GM12892 (cell line): ENCODE data around the gene PLCL1.

Source experiments
- DNase-seq: peaks from one replicate; pipeline ENCODE4 v3.0.0; 2011; ENCODE audit not compliant: insufficient read length
- FAIRE-seq: peaks from 2 replicates; lab custom pipeline; 2011; peaks lifted over from hg19 to GRCh38; lab: Jason Lieb, UNC
- POLR2A ChIP-seq: IDR thresholded peaks from 2 replicates; pipeline ENCODE4 v1.6.1; 2011; ENCODE audit warnings: low read depth, low read length, control low read depth
- POLR2AphosphoS5 ChIP-seq: IDR thresholded peaks from 2 replicates; pipeline ENCODE4 v1.6.1; 2011; ENCODE audit warnings: low read depth, low read length, control low read depth
- TAF1 ChIP-seq: IDR thresholded peaks from 2 replicates; pipeline ENCODE4 v1.6.1; 2011; ENCODE audit warnings: low read depth, mild to moderate bottlenecking, control low read depth, low read length, borderline replicate concordance

The PLCL1 gene

GRCh38 chr2:198106621-198107385, 302.4 kb downstream of the PLCL1 start:
- TF ChIP-seq POLR2AphosphoS5 (no peak), POLR2A (no peak), TAF1 (no peak)
- FAIRE-seq (no peak), DNase-seq (no peak)

- no peak for DNase-seq
- no peak for TF ChIP-seq POLR2A
- TF ChIP-seq POLR2AphosphoS5 = no peak
- TF ChIP-seq TAF1 = no peak
- FAIRE-seq = no peak
Measured at GRCh38 chr2:198113316-198113715, 308.9 kb downstream of the PLCL1 start.

- DNase-seq = no peak
- no peak for FAIRE-seq
- no peak for TF ChIP-seq TAF1
Measured at GRCh38 chr2:198114064-198114463, 309.7 kb downstream of the PLCL1 start.

- FAIRE-seq (no peak), DNase-seq (no peak)
- no peak for TF ChIP-seq TAF1
- no peak for TF ChIP-seq POLR2AphosphoS5
- TF ChIP-seq POLR2A = no peak
Measured at GRCh38 chr2:198115201-198115600, 310.8 kb downstream of the PLCL1 start.

GRCh38 chr2:198116756-198117155, 312.4 kb downstream of the PLCL1 start:
- no peak for DNase-seq
- no peak for FAIRE-seq
- TF ChIP-seq TAF1 (no peak), POLR2AphosphoS5 (no peak), POLR2A (no peak)

- FAIRE-seq = no peak
- no peak for DNase-seq
- TF ChIP-seq TAF1 (no peak), POLR2AphosphoS5 (no peak), POLR2A (no peak)
Measured at GRCh38 chr2:198117406-198118041, 313.1 kb downstream of the PLCL1 start.

GRCh38 chr2:198127627-198128026, 323.2 kb downstream of the PLCL1 start:
- no peak for TF ChIP-seq POLR2A
- no peak for TF ChIP-seq POLR2AphosphoS5
- TF ChIP-seq TAF1 = no peak
- DNase-seq (no peak), FAIRE-seq (no peak)

GRCh38 chr2:198129609-198130008, 325.2 kb downstream of the PLCL1 start:
- DNase-seq = no peak
- TF ChIP-seq POLR2AphosphoS5 (no peak), TAF1 (no peak), POLR2A (no peak)
- FAIRE-seq = no peak

GRCh38 chr2:198134293-198134955, 330.0 kb downstream of the PLCL1 start:
- DNase-seq = no peak
- no peak for TF ChIP-seq TAF1
- TF ChIP-seq POLR2A = no peak
- no peak for TF ChIP-seq POLR2AphosphoS5
- no peak for FAIRE-seq

DNA sequence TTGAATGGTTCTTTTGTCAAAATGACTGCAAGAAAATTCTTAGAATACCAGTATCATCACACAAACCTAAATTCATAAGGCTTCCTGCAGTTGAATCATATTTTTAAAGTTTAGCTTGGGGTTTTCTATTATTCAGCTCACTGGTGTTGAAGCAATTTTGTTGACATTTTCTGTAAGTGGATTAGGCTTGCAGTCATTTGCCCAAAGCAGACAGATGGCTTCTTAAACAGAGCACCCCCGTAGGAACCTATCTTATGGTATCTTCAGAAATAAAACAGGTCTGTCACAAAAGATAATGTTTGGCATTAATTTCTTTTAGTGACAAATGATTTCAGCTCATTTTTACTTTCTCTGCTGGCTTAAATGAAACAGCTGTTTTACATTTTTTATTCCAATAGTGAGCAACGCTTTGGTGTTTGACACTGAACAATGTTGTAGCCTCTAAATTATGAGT, 331.1 kb downstream of the PLCL1 start:
- DNase-seq (no peak), FAIRE-seq (no peak)
- TF ChIP-seq POLR2A = no peak
- TF ChIP-seq POLR2AphosphoS5 = no peak
- TF ChIP-seq TAF1 = no peak

DNA sequence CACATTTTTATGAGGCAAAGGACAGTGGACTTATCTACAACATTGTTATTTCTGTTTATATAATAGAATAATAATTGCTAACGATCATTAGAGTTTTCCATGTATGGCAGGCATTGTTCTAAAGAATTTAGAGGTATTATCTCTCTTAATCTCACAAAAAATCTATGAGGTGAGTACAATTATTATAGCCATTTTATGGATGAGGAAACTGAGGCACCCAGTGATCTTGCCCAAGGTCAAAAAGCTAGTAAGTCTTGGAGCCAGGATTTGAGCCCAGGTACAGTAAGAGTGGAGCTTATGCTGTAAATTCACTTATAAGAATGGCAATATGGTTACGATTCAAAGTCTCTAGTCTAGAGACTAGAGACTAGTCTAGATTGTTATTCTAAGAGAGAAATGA, 331.7 kb downstream of the PLCL1 start:
- no peak for FAIRE-seq
- no peak for DNase-seq
- no peak for TF ChIP-seq POLR2AphosphoS5
- TF ChIP-seq TAF1 = no peak
- no peak for TF ChIP-seq POLR2A

- TF ChIP-seq POLR2A (no peak), TAF1 (no peak)
- FAIRE-seq (no peak), DNase-seq (no peak)
Measured at GRCh38 chr2:198137733-198138132, 333.3 kb downstream of the PLCL1 start.
